NCI-H128 (cell line): ENCODE measurements around the gene ISOC1.
A peak's percentile ranks its signal among the peaks of the same experiment; 100 is the strongest.

ENCODE experiments used
- DNase-seq: peaks from one replicate; lab custom pipeline; 2025; ENCODE audit not compliant: unreplicated experiment; lab: John Stamatoyannopoulos, UW

ISOC1 gene

DNA sequence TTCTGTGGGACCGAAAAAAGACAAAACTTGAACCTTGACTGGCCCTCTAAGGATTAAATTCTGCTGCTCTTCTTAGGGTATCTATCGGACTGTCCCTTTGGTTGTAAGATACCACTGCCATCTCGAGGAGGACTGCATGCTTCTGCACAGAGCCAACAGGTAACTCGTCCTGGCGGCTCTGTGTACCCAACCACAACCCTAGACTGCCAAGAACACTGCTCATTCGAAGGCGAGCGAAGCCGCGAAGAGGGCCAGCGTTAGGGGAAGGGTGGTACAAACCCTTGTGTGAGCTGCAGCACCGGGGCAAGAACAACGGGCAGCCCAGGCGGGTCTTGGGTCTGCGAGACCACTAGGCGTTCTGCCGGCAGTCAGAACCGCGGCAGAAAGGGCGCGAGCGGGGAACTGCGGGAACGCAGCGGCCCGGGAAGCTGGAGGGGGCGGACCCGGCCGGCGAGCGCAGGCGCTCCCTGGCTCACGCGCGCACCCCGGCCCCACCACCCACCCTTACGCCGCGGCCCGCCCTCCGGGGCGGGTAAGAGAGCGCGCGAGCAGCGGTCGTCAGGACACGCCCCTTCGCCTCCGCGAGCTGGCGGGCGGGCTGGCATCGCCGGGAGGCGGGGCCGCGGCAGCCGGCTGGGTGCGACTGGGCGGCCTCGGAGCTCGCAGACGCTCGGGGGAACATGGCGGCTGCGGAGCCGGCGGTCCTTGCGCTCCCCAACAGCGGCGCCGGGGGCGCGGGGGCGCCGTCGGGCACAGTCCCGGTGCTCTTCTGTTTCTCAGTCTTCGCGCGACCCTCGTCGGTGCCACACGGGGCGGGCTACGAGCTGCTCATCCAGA, at the start of gene ISOC1:
Gene ISOC1, plus strand, starts transcription at position 663 of the 837 bp plus-strand sequence. Its CDS starts 18 bp downstream, at position 681.
- DNase-seq, result peak; percentile 52

DNA sequence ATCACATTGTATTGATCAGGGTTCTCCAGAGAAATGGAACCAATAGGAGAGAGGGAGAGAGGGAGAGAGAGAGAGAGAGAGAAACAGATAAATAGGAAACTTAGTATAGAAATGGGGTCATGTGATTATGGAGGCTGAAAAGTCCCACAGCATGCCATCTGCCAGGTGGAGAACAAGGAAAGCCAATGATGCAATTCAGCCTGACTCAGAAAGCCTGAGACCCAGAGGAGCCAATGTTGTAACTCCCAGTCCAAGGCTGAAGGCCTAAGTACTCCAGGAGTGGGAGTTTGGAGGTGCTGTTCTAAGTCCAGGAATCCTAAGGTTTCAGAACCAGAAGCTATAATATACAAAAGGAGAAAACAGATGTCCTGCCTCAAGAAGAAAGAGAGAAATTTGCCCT, 48.4 kb upstream of the ISOC1 start:
- DNase-seq, result no peak

DNA sequence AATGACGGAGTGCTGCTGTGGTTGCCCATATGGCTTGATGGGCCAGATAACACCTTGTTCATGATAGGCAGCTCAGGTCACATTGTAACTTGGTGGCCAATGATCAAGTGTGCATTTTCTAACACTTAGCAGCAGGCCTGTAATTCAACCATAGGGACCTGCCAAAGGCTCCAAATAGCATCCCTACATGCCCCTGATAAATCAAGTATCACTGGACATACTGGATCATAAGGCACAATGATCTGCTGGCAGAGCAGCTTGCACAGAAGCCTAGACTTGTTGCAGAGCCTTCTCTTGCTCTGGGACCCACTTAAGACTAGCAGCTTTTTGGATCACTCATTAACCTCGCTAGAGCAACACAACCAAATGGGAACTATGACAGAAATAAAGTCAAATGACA, 46.0 kb upstream of the ISOC1 start:
- no peak for DNase-seq

DNA sequence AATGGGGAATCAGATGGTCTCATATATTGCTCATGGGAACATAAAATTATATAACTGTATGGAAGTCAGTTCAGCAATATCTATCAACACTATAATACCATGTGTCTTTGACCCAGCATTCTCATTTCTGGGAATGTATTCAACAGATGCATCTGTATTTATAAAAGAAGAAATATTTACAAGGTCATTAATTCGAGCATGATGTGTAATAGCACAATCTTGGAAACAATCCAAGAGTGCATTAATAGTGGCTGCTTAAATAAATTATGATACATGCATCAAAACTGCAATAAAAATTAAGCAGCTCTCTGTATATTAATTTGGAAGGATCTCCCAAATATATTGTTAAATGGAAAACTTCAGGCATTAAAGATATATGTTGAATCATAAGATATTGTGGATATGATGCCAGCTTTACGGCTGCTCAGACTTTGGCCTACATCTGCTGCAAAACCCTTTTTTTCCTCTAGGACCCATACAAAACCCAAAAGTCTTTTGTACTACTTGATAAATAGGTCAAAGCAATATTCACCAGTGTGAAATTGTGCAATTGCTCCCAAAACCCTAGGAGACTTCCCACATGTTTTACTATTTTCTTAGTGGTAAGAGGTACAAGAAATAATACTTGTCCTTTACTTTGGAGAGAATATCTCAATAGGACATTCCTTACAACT, 45.3 kb upstream of the ISOC1 start:
- no peak for DNase-seq

DNA sequence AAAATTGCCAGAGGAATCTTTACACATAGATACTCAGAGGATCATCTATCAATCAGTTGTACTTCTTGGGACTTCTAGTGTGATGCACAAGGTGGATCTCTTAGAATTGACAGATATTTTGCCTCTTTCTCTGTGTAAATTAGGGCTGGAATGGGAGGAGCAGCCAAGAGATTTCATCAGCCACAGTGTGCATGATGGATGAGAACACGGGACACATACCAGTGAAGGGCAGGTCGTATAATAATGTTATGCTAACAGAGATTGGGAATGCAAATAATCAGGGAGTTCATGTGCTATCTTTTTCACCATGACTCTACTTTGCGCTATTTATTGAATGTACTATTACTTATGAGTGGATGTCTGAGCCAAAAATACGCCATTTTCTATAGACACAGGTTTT, 43.3 kb upstream of the ISOC1 start:
- DNase-seq, result no peak

DNA sequence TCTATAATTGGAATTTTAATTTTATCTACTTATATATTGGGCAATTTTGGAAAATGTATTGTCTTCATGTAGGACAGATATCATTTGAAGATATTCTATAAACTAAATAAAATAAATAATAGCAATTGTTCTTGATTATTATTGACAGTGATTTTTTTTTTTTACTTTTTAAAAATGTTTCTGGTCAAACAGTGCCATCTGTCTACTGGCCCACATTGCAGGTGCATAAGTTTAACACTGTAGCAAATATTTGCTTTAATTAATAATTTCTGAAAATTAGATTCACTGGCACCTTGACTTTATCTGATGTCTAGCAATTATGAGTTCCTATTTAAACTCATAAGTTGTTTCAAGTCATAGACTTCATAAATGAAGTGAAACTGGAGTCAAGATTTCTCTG, 41.1 kb upstream of the ISOC1 start:
- no peak for DNase-seq

DNA sequence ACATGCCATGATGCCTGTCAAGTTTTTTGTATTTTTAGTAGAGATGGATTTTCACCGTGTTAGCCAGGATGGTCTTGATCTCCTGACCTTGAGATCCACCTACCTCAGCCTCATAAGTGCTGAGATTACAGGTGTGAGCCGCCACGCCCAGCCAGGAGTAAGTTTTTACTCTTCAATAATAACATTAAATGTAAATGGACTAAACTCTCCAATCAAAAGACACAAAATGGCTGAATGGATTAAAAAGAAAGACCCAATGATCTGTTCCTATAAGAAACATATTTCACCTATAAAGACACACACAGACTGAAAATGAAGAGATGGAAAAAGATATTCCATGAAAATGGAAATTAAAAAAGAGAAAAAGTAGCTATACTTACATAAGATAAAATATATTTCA, 37.2 kb upstream of the ISOC1 start:
- DNase-seq, result no peak

DNA sequence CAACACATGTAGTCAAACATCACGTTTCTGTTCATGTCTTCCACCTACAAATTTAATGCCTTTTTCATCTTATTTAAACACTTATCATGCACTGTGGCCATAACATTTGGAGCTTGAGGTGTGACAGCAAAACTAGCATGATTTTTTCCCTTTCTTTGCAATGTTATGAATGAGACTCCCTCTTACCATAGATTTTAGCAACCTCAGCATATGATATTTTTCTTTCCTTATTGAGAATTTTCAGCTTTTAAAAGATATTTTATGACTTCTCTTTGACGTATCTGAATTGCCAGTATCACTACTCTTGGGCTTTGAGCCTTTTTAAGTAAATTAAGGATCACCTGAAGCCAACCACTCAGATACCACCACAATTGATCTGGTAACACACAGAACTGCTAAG, 32.7 kb upstream of the ISOC1 start:
- DNase-seq, result no peak

DNA sequence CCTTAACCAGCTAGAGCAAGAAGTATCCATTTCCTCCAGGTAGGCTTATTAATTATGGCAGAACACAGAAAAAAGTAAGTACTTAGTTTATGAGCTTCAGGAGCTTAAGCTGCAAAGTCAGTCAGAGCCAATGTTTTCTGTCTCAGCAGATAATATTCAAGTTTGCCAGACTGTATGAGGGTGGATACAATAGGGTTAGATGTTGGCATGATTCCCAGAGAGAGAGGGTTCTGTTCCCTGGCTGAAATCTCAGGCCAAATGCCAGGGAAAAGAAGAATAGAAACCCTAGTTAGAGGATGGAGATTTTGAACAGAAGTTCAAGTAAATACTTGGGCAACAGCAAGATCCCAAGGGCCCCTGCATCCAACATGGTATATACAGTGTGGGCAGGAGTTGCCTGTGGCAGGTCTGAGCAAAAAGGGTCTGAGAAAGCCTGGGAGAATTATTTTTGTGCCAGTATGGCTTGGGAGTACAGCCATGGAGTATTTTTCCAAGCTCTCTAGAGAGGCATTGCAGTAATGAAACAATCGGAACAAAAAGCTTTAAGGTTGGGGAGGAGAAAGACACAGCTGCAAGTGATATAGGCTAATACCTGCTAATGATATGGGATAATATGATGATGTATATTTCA, 31.0 kb upstream of the ISOC1 start:
- DNase-seq, result no peak

DNA sequence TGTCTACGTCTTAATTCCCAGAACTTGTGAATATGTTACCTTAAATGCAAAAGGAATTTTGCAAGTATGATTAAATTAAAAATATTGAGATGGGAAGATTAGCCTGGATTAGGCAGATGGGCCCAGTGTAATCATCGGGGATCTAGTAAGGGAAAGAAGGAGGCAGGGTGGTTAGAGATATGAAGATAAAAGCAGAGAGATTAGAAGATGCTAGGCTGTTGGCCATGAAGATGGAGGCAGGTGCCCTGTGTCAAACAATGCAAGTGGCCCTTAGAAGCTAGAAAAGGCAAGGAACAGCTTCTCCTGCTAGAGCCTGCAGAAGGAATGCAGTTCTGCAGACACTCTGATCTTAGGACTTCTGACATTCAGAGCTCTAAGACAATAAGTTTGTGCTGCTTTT, 28.8 kb upstream of the ISOC1 start:
- no peak for DNase-seq

DNA sequence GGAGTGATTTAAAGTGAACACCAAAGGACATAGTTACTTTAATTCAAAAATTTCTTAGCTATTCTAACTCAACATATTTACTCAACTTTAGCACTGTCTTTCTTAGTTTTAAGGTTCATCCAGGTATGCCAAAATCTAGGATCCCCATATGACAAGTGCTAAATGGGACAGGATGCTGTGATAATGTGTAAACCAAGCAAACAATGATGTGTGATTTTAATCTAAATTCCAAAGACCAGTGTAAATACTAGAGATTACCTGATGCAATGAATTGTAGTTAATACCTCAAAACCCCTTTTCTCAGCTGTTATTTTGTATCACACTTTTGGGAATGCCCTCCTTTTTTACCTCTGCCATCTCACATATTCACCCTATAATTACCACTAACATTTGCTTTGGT, 26.8 kb upstream of the ISOC1 start:
- DNase-seq, result no peak

DNA sequence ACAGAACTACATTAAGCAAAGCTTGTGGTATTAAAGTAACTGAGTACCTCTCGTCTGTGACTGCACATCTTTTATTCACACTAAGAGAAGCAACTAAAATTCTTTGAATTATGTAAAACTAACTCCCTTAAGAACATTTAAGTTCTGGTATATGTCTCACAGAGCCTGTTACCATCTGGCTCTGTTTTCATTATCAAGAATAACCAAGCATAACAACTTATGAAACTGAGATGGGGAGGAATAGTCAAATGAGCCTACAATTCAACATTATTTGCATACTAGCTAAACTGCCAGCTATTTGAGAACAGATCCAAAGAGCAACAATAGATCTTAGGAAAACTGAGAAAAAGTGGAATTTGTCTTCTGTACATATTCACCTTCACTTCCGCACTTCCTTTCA, 25.3 kb upstream of the ISOC1 start:
- DNase-seq, result no peak

DNA sequence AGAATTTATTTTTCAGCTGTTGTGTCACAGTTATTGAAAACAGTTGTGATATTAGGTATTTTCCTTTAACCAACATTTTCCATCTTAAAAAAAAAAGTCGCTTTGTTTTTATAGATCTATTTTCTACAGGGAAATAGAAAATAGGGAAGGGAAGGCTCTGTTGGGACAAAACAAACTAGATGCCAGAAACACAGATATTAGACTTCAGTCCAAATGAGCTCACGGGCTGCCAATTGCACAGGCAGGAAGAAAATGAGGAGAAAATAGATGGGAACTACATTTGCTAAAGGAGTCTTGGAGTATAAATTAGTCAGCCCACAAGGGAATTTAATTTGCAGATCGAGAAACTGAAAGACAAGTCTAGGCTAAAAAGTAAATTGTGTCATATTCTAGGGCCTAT, 21.4 kb upstream of the ISOC1 start:
- no peak for DNase-seq

DNA sequence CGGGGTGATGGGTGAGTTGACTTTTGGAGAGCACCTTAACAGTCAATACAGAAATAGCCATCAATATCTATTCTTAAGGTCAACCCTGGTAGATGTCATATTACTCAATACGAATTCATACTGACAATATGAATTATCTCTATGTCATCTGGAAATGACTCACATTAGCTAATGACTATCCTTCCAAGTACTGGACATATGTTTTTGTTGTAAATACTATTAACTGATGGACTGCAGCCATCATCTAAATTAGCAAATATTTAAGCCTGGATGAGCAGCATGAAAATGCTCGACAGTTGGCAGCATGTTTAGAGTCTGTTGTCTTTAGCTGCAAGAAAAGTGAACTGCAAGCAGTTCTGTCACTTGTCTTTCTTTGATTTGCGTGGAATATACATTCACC, 19.6 kb upstream of the ISOC1 start:
- no peak for DNase-seq

DNA sequence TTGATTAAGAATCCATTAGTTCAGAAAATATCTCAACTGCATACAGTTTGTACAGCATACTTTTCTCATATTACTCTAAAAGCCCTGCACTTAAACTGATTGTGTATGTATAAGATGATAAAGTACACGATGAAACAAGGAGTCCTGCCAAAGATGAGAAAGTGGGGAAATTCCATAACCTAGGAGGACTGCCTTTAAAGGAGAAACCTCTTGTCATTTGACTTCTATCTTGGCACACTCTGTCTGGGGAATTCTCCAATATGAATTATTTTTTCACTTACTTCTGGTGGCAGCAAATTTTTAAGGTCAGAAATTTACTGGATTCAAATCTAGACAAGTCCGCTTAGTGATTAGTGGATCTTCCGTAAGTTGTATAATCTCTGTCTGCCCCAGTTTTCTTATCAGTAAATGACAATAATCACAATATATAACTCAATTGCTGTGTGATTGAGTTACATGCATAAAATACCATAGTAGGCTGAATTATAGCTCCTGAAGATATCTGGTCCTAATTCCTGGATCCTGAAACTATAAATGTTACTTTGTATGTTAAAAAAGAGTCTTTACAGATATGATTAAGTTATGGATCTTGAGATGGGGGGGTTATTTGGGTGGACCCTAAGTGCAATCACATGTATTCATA, 17.0 kb upstream of the ISOC1 start:
- no peak for DNase-seq

DNA sequence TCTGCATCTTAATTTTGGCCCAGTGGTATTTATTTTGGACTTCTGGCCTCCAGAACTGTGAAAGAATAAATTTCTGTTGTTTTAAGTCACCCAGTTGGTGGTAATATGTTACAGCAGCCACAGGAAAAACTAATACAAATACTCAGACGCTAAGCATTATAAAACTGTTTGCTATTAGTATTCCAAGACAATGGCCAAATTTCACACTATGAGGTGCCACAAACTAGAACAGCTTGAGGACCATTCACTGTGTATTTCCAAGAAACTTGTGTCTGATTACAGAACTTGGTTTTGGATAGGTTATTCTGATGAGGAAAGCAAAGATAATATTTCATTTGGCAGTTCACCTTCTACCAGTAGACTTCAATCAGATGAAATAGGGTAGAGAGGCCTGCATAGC, 16.3 kb upstream of the ISOC1 start:
- no peak for DNase-seq

DNA sequence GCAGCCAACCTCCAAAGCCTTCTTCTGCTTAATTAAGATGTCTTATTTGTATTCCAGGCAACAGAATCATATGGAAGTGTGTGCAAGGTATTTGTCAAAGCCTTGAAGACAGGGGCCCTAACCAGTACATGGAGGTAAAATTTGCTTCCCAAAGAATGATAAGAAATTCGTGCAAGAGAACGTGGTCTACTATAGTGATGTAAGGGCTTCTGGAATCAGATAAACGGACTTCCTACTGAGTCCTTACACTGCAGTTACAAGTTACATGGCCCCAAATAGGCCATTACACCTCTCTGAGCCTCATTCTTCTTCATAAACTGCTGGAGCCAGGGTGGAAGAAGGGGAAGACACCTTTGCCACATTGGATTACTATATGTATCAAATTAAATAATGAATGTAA, 15.9 kb upstream of the ISOC1 start:
- DNase-seq, result no peak

DNA sequence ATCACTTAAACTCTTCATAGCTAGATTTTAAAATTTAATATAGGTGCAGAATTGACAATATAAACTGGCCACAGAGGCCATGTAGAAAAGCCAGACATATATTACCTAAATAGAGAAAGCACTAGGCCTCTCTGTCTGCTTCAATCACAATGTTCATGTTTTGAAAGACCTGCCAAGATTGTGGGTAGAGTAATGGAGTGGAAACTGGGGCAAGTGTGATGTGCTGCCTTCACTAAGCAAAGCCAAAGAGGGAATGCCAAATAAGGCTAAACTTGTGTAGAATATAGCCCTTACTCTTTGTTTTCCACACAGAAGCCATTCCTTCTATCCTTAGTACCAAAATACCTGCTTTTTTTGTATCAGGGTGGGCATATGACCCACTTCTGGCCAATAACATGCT, 15.1 kb upstream of the ISOC1 start:
- no peak for DNase-seq

DNA sequence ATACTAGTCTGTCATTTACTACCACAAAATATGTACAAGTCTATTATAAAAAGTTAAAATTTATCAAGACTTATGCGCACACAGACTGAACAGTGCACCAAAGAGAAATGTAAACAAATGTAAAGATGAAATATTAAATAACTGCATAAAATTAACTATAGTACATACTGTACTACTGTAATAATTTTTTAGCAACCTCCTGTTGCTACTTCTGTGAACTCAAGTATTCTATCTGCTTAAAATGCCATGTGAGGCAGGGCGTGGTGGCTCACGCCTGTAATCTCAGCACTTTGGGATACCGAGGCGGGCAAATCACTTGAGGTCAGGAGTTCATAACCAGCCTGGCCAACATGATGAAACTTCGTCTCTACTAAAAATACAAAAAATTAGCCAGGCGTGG, 13.8 kb upstream of the ISOC1 start:
- no peak for DNase-seq

DNA sequence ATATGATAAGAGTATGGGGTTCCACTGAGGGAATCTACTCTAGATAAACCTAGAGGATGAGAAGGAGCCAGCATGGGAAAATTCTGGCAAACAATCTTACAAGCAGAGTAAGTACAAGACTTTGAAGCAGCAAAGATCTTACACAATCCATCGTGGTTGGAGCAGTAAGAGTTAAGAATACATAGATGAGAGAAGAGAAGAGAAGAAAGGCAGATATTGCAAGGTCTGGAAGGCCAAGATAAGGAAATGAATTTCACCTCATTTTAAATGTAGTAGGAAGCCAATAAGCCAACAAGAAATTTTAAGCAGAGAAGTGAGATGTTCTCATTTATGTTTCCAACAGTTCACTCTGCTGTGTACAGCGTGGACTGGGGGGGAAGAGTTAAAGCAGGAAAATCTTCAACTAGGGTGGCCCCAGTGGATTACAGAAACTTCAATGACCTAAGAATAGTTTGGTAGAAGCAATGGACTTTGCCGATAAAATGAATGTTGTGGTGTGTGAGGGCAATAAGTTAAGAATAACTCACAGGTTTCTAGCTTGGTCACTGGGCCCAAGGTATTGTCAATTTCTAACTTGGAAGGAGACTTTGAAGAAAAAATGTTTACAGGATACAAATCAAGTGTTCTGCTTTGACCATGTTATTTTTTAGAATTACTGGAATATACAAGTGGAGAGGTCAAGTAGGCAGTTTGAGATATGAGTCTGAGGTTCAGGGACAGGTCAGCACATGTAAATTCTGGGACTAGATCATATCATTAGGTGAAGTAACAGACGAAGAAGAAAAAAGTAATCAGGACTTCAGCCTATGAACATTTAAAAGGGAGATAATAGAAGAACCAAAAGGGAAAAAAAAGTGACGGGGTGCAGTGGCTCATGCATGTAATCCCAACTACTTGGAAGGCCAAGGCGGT, 12.1 kb upstream of the ISOC1 start:
- DNase-seq, result no peak
